ENCODE data around the gene LPAR2.

The LPAR2 gene

DNA sequence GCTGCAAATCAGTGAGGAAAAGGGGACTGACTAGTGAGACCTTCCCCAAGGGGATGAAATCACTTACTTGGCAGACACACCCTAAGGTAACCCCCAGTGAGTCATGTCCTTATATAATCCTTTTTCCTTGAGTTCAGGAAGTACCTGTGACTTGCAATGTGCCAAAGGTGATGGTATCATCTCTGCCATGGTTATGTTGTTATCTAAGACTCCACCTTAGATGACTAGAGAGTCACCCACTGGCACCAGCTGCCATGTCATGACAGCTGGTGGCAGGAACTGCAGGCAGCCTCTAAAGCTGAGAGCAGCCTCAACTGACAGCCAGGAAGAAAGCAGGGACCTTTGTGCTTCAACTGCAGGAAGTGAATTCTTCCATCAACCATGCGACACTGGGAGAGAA, 22.0 kb downstream of the LPAR2 start:
- Histone ChIP-seq H3K79me2 (ENCODE audit: insufficient read depth, low read length) (no peaks in the 10 kb centered on the region), H4K20me1 (ENCODE audit: insufficient read depth, low read length) (no peaks in the 10 kb centered on the region), H3K36me3 (ENCODE audit: insufficient read depth, low read length) (peaks cover 14% of the 10 kb centered on the region; the same call in 1 of the 2 replicates), H3K9me3 (ENCODE audit: low read length) (no peaks in the 10 kb centered on the region), H3K27me3 (ENCODE audit: insufficient read depth, low read length) (no peaks in the 10 kb centered on the region), H3K9me2 (ENCODE audit: low read depth, low read length) (no peaks in the 10 kb centered on the region), H2AFZ (ENCODE audit: low read length) (no peak overlapping the region), H3K4me2 (ENCODE audit: low read length) (no peak overlapping the region), H3K27ac (ENCODE audit: low read depth, low read length, poor library complexity, severe bottlenecking) (no peak overlapping the region), H3K4me3 (ENCODE audit: low read depth, low read length, poor library complexity, severe bottlenecking) (no peak overlapping the region), H3F3A (ENCODE audit: insufficient read depth, low read length) (no peaks in the 10 kb centered on the region), H3K4me1 (ENCODE audit: insufficient read depth, low read length, severe bottlenecking) (peaks cover 38% of the 10 kb centered on the region), H3K9ac (ENCODE audit: low read length) (no peak overlapping the region)
- TF ChIP-seq, protein P1, sequence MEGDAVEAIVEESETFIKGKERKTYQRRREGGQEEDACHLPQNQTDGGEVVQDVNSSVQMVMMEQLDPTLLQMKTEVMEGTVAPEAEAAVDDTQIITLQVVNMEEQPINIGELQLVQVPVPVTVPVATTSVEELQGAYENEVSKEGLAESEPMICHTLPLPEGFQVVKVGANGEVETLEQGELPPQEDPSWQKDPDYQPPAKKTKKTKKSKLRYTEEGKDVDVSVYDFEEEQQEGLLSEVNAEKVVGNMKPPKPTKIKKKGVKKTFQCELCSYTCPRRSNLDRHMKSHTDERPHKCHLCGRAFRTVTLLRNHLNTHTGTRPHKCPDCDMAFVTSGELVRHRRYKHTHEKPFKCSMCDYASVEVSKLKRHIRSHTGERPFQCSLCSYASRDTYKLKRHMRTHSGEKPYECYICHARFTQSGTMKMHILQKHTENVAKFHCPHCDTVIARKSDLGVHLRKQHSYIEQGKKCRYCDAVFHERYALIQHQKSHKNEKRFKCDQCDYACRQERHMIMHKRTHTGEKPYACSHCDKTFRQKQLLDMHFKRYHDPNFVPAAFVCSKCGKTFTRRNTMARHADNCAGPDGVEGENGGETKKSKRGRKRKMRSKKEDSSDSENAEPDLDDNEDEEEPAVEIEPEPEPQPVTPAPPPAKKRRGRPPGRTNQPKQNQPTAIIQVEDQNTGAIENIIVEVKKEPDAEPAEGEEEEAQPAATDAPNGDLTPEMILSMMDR (IDR thresholded peaks at IDR 0.05; ENCODE audit: low read length) = no peak
- no peak for TF ChIP-seq EZH2 (IDR thresholded peaks at IDR 0.05; ENCODE audit: borderline replicate concordance, low read length)

DNA sequence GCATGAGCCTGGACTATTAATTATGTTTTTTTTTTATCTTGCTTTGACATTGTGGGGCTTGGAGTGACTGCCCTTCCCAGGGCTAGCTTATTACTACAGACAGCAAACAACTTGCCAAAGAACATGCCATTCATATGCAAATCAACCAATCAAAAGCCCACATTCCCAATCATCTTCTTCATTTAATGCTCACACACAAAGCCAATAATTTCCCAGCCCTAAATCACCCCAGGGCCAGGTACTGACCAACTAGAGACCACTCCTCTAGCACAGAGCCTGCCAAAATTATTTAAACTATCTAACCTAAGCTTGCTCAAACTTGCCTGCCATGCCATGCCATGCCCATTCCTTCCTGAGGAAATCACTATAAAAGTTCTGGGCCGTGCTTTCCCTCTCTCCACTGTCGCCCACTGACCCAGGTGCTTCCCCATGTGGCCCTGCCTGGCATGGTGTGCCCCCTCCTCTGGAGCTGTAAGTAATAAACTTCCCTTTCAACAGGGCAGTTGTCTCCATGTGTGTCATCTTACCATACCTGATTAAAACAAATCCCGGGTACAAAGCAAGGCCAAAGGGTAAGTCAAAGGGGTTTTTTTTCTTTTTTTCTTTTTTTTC, 25.2 kb downstream of the LPAR2 start:
- TF ChIP-seq, protein P1 (IDR thresholded peaks at IDR 0.05; ENCODE audit: low read length) = no peak
- no peak for TF ChIP-seq EZH2 (IDR thresholded peaks at IDR 0.05; ENCODE audit: borderline replicate concordance, low read length)
- H3K4me2 ChIP-seq (ENCODE audit: low read length) = no peak overlapping the region
- peak overlapping the region; percentile 93 for H3K27ac ChIP-seq (ENCODE audit: low read depth, low read length, poor library complexity, severe bottlenecking)
- H3K4me3 ChIP-seq (ENCODE audit: low read depth, low read length, poor library complexity, severe bottlenecking) = no peak overlapping the region
- H3K27me3 ChIP-seq (ENCODE audit: insufficient read depth, low read length) = no peaks in the 10 kb centered on the region
- no peaks in the 10 kb centered on the region for H3K79me2 ChIP-seq (ENCODE audit: insufficient read depth, low read length)
- no peak overlapping the region for H2AFZ ChIP-seq (ENCODE audit: low read length)
- H3K36me3 ChIP-seq (ENCODE audit: insufficient read depth, low read length) = peaks cover 15% of the 10 kb centered on the region; the same call in 1 of the 2 replicates
- H3K9ac ChIP-seq (ENCODE audit: low read length) = no peak overlapping the region
- no peaks in the 10 kb centered on the region for H3K9me3 ChIP-seq (ENCODE audit: low read length)
- H3F3A ChIP-seq (ENCODE audit: insufficient read depth, low read length) = no peaks in the 10 kb centered on the region
- no peaks in the 10 kb centered on the region for H3K9me2 ChIP-seq (ENCODE audit: low read depth, low read length)
- H4K20me1 ChIP-seq (ENCODE audit: insufficient read depth, low read length) = no peaks in the 10 kb centered on the region
- peaks cover 65% of the 10 kb centered on the region for H3K4me1 ChIP-seq (ENCODE audit: insufficient read depth, low read length, severe bottlenecking)

DNA sequence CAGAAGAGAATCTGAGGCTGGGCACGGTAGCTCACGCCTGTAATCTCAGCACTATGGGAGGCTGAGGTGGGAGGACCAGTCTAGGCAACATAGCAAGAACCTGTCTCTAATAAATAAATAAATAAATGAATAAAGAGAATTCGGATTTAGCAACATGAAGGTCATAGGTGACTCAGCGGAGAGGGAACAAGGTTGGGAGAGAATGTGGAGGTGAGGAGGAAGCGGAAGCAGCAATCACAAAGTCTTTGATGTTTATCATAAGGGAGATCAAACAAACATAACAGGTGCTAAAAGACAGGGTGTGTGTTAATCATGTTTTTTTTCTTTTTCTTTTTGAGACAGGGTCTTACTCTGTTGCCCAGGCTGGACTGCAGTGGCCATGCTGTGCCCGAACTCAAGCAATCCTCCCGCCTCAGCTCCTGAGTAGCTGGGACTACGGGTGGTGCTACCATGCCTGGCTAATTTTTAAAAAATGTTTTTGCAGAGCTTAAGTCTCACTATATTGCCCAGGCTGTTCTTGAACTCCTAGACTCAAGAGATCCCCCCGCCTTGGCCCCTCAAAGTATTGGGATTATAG, 25.8 kb downstream of the LPAR2 start:
- Histone ChIP-seq H3K4me1 (ENCODE audit: insufficient read depth, low read length, severe bottlenecking) (peaks cover 71% of the 10 kb centered on the region), H4K20me1 (ENCODE audit: insufficient read depth, low read length) (no peaks in the 10 kb centered on the region), H3K9me2 (ENCODE audit: low read depth, low read length) (no peaks in the 10 kb centered on the region), H3K9me3 (ENCODE audit: low read length) (no peaks in the 10 kb centered on the region), H3K36me3 (ENCODE audit: insufficient read depth, low read length) (peaks cover 10% of the 10 kb centered on the region; the same call in 1 of the 2 replicates), H2AFZ (ENCODE audit: low read length) (no peak overlapping the region), H3F3A (ENCODE audit: insufficient read depth, low read length) (no peaks in the 10 kb centered on the region), H3K9ac (ENCODE audit: low read length) (no peak overlapping the region), H3K27me3 (ENCODE audit: insufficient read depth, low read length) (no peaks in the 10 kb centered on the region), H3K4me3 (ENCODE audit: low read depth, low read length, poor library complexity, severe bottlenecking) (no peak overlapping the region), H3K79me2 (ENCODE audit: insufficient read depth, low read length) (no peaks in the 10 kb centered on the region), H3K4me2 (ENCODE audit: low read length) (no peak overlapping the region), H3K27ac (ENCODE audit: low read depth, low read length, poor library complexity, severe bottlenecking) (peak overlapping the region; percentile 93)
- TF ChIP-seq, protein P1 (IDR thresholded peaks at IDR 0.05; ENCODE audit: low read length) = no peak

Data from OCI-LY1 (cell line).